Stomach (tissue), 9 donors: ENCODE data around the gene GPR108. TPM values are rescaled to one million over a fixed set of nuclear protein-coding genes. Genes with fewer than 3 reads are reported as not detected.
A peak's percentile ranks its signal among the peaks of the same experiment; 100 is the strongest.
"Not testable (repeated sequence)": the region's sequence is repeated elsewhere in the genome, so short reads cannot be mapped to it uniquely, and the experiment has no call there.

Source experiments
- DNase-seq, 2 donors: peaks; one replicate each; pipeline versions ENCODE4 v3.0.0 to v3.0.0-alpha.2; 2013 to 2019
- H3K27ac ChIP-seq, 5 donors: fragments of 200-600 bp in 4 of 5; sonication (generic) in 4 of 5; one replicate each; pipeline ENCODE4 v1.5.1; 2013 to 2019; ENCODE audit warnings: mild to moderate bottlenecking in 1 of 5, moderate library complexity in 1 of 5
- H3K27me3 ChIP-seq, 3 donors: fragments of 200-600 bp; sonication (generic); one replicate each; pipeline ENCODE4 v1.5.1; 2017 to 2019; ENCODE audit warnings: mixed run types in 1 of 3
- H3K36me3 ChIP-seq, 4 donors: fragments of 200-600 bp; sonication (generic); 1 replicate in 3 of 4; 2 replicates in 1 of 4; pipeline ENCODE4 v1.5.1; 2016 to 2019
- H3K4me1 ChIP-seq, 4 donors: fragments of 200-600 bp; sonication (generic); one replicate each; pipeline ENCODE4 v1.5.1; 2016 to 2019
- H3K4me3 ChIP-seq, 4 donors: fragments of 200-600 bp; sonication (generic) in 3 of 4; one replicate each; pipeline ENCODE4 v1.5.1; 2016 to 2019; ENCODE audit warnings: mild to moderate bottlenecking in 1 of 4
- H3K9me3 ChIP-seq, 4 donors: fragments of 200-600 bp; sonication (generic); one replicate each; pipeline ENCODE4 v1.5.1; 2016 to 2019
- CTCF ChIP-seq, 7 experiments: fragments of 450-650 bp in 4 of 7; fragments of 200-600 bp in 3 of 7; sonication (generic) in 3 of 7; IDR thresholded peaks; one replicate each; pipeline ENCODE4 v1.5.1; 2016 to 2019; ENCODE audit warnings: antibody characterized with exemption in 7 of 7, control low read depth in 2 of 7, mild to moderate bottlenecking in 1 of 7
- EP300 ChIP-seq: sonication (generic); formaldehyde crosslinking; IDR thresholded peaks from one replicate; pipeline ENCODE4 v1.6.1; 2017; ENCODE audit warnings: antibody characterized with exemption
- POLR2A ChIP-seq, 4 donors: fragments of 450-650 bp; IDR thresholded peaks; one replicate each; pipeline ENCODE4 v1.6.1; 2016; ENCODE audit warnings: antibody characterized with exemption in 4 of 4, control low read depth in 2 of 4, mild to moderate bottlenecking in 1 of 4, moderate library complexity in 1 of 4
- POLR2AphosphoS5 ChIP-seq, 3 donors: sonication (generic); formaldehyde crosslinking; IDR thresholded peaks; one replicate each; pipeline ENCODE4 v1.6.1; 2016; ENCODE audit warnings: antibody characterized with exemption in 3 of 3
- WGBS, 5 donors: extraction: QIAGEN DNeasy Blood & Tissue Kit in 3 of 5; methylation state at CpG; one replicate each; pipeline versions ENCODE4 v1.1.5 to v1.1.7; 2013 to 2018; 5-methylcytosine and 5-hydroxymethylcytosine counted together
- intact Hi-C: fragments of 100-400 bp; cut with DNase I; formaldehyde crosslinking; loops from one replicate; pipeline ENCODE4 v1.15.1; 2023; ENCODE audit warnings: low total_unique reads
- polyA plus RNA-seq, 3 donors: library from polyadenylated mRNA; stranded (reverse); fragments of 200-250 nt; gene quantifications; one replicate each; pipeline ENCODE4 v1.2.3, GENCODE V29; 2013
- total RNA-seq, 5 donors: library from RNA; depleted of rRNA; stranded (reverse); fragments of >200 nt; gene quantifications; one replicate each; pipeline versions ENCODE4 v1.1.0 to v1.2.3, GENCODE V29; 2014 to 2016
- donor health status: healthy with polysubstance abuse.
- donor health status: Bipolar disorder and iron deficiency.
- donor health status: healthy.

GPR108 gene
- total and polyA plus RNA-seq, 8 donors = 28.1 to 132 (median 59.2) TPM

GRCh38 chr19:6773323-6773931, 36.0 kb upstream of the GPR108 start:
- Histone ChIP-seq H3K27ac (peak overlapping the region in 4 of 5 donors; percentile 46 to 87 (median 64)), H3K27me3 (no peaks in the 10 kb centered on the region), H3K4me1 (peaks cover 0 to 20% (median 0%) of the 10 kb centered on the region in 4 donors), H3K4me3 (peak overlapping the region; percentile 39 to 60 (median 48)), H3K36me3 (no peaks in the 10 kb centered on the region), H3K9me3 (no peaks in the 10 kb centered on the region)
- whole genome bisulfite sequencing, 5 donors = 29 to 64% (median 45%) methylated on average over 4 to 8 of the region's 8 CpGs
- DNase-seq = peak; percentile 39 to 40
- TF ChIP-seq CTCF (IDR thresholded peaks at IDR 0.05) (no peak), POLR2AphosphoS5 (IDR thresholded peaks at IDR 0.05) (no peak), POLR2A (IDR thresholded peaks at IDR 0.05) (no peak), EP300 (no peak)
- intact Hi-C loops = no loop called here

GRCh38 chr19:6772866-6773322, 35.5 kb upstream of the GPR108 start:
- intact Hi-C loops = no loop called here
- Histone ChIP-seq H3K27me3 (peaks cover 0 to 3% (median 0%) of the 10 kb centered on the region in 3 donors), H3K27ac (peak overlapping the region in 4 of 5 donors; percentile 46 to 87 (median 64)), H3K4me1 (peaks cover 0 to 22% (median under 1%) of the 10 kb centered on the region in 4 donors), H3K9me3 (no peaks in the 10 kb centered on the region), H3K4me3 (peak overlapping the region; percentile 39 to 60 (median 48)), H3K36me3 (no peaks in the 10 kb centered on the region)
- 47 to 80% (median 65%) methylated on average over 1 to 14 of the region's 14 CpGs for WGBS, 5 donors
- TF ChIP-seq EP300 (no peak), CTCF (IDR thresholded peaks at IDR 0.05) (no peak), POLR2AphosphoS5 (IDR thresholded peaks at IDR 0.05) (no peak), POLR2A (IDR thresholded peaks at IDR 0.05) (no peak)
- no peak for DNase-seq

GRCh38 chr19:6772028-6772865, 34.9 kb upstream of the GPR108 start, which contains the start of gene VAV1:
TSS of gene VAV1 (plus strand) at chr19:6772708. CDS start at chr19:6772808, 100 bp downstream.
- peak in 2 of 3 donors; percentile 23 to 41 for TF ChIP-seq POLR2AphosphoS5 (IDR thresholded peaks at IDR 0.05)
- TF ChIP-seq EP300 = no peak
- no peaks in the 10 kb centered on the region for H3K36me3 ChIP-seq
- H3K4me3 ChIP-seq = peak within 1 kb of the TSS; percentile 39 to 60 (median 48)
- peaks cover 0 to 9% (median 0%) of the 10 kb centered on the region in 3 donors for H3K27me3 ChIP-seq
- intact Hi-C loops = no loop called here
- WGBS, 5 donors = 45 to 53% (median 47%) methylated on average over 13 to 25 of the region's 25 CpGs
- H3K4me1 ChIP-seq = peaks cover 0 to 29% (median 7%) of the 10 kb centered on the region in 4 donors
- peak; percentile 63 to 75 for DNase-seq
- peak within 1 kb of the TSS in 4 of 5 donors; percentile 46 to 87 (median 64) for H3K27ac ChIP-seq
- no peaks in the 10 kb centered on the region for H3K9me3 ChIP-seq

- 79 to 94% (median 90%) methylated on average over 7 of the region's 7 CpGs for WGBS, 5 donors
- intact Hi-C loops, DNase-seq: not testable (repeated sequence)
These were observed 34.3 kb upstream of the GPR108 start for GRCh38 chr19:6771648-6772027.

GRCh38 chr19:6769006-6769619, 31.7 kb upstream of the GPR108 start:
- WGBS, 5 donors = 49 to 60% (median 55%) methylated on average over 11 of the region's 11 CpGs

More at GRCh38 chr19:6771648-6772027, 34.3 kb upstream of the GPR108 start:
- H3K4me1 ChIP-seq = peaks cover 0 to 35% (median 12%) of the 10 kb centered on the region in 4 donors
- H3K27me3 ChIP-seq = peaks cover 0 to 15% (median 0%) of the 10 kb centered on the region in 3 donors
- peak overlapping the region in 2 of 5 donors; percentile 71 to 87 for H3K27ac ChIP-seq
- H3K4me3 ChIP-seq, H3K9me3 ChIP-seq, H3K36me3 ChIP-seq: not testable (repeated sequence)

More at GRCh38 chr19:6769006-6769619, 31.7 kb upstream of the GPR108 start:
- Histone ChIP-seq H3K27ac (peak overlapping the region in 1 of 5 donors; percentile 89), H3K27me3 (peaks cover 0 to 33% (median 0%) of the 10 kb centered on the region in 3 donors), H3K9me3 (no peaks in the 10 kb centered on the region), H3K36me3 (no peaks in the 10 kb centered on the region), H3K4me1 (peaks cover 0 to 33% (median 28%) of the 10 kb centered on the region in 4 donors), H3K4me3 (no peak overlapping the region)
- TF ChIP-seq EP300 (no peak), POLR2AphosphoS5 (IDR thresholded peaks at IDR 0.05) (no peak), POLR2A (IDR thresholded peaks at IDR 0.05) (no peak), CTCF (IDR thresholded peaks at IDR 0.05) (peak in 2 of 7 experiments; percentile 15 to 21)
- intact Hi-C loops = no loop called here
- peak in 1 of 2 donors; percentile 49 for DNase-seq
